Mammary epithelial cell (primary cell): ENCODE measurements around the gene RAB39A.

Source experiments
- CTCF ChIP-seq, 2 donors: IDR thresholded peaks in 1 of 2; conservative IDR thresholded peaks in 1 of 2; 2 replicates each; pipeline ENCODE4 v1.5.1; 2011 to 2012; ENCODE audit warnings: inconsistent platforms in 2 of 2, low read length in 2 of 2, mild to moderate bottlenecking in 2 of 2, control low read depth in 1 of 2, low read depth in 1 of 2; ENCODE audit not compliant: insufficient read depth in 1 of 2; ENCODE audit errors: extremely low read depth in 1 of 2
- EZH2 ChIP-seq: IDR thresholded peaks from 2 replicates; pipeline ENCODE4 v1.6.1; 2012; ENCODE audit warnings: low read length, inconsistent platforms, borderline replicate concordance

- TF ChIP-seq CTCF (conservative IDR thresholded peaks at IDR 0.05 in 1 of 2, IDR thresholded peaks at IDR 0.05 in 1 of 2; ENCODE audit: extremely low read depth in 1 of 2, insufficient read depth in 1 of 2, low read depth in 1 of 2, low read length in 2 of 2) (no peak), EZH2 (no peak)
Measured at GRCh38 chr11:107951155-107951554, 22.9 kb downstream of the RAB39A start.
